ENCODE data around the gene DISP1.

DISP1 gene

DNA sequence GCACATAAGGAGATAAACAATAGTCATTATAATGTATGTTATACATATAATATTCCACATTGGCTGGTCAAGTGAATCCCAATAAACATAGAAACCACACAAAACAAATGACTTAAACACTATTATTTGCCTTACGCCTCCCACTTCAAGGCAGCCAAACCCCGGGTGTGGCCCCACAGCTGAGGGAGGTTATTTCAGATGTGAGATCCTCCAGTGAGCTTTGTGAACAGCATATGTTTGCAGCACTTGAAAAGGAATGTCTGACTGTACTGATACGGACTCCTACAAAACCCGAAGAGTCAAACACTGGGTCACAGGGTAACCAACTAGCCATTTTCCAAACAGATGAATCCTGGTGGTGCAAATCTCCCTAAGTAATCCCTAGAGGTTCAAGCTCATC lies 27.1 kb upstream of the DISP1 start:
- TF ChIP-seq POLR2A (IDR thresholded peaks at IDR 0.05; ENCODE audit: low read length) (no peak), GATA1 (IDR thresholded peaks at IDR 0.05; ENCODE audit: low read depth, low read length) (no peak)
- DNase-seq, result no peak

DNA sequence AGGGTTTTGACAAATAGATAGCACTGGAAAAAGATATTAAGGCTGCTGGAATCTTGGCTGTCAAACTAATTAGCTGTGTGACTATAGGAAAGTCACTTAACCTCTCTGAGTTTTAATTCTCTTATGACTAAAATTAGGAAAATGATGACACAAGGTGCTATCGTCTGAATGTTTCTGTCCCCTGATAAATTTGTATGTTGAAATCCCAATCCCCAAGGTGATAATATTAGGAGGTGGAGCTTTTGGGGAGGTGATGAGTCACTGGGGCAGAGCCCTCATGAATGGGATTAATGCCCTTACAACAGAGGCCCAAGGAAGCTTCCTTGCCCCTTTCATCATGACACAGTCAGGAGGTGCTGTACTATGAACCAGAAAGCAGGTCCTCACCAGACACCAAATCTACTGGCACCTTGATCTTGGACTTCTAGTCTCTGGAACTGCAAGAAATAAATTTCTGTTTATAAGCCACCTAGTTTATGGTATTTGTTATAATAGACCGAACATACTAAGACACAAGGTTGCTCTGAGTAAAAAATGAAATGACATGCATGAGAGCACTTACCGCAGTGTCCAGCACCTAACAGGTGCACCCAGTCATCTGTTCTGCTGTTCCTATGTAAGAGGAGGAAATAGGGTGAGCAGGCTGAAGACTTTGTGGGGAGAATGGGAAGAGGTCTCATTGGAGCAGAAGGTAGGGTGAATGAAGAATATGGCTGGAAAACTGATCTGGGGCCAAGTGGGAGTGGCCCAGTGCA lies 26.3 kb upstream of the DISP1 start:
- no peak for TF ChIP-seq POLR2A (IDR thresholded peaks at IDR 0.05; ENCODE audit: low read length)
- no peak for TF ChIP-seq GATA1 (IDR thresholded peaks at IDR 0.05; ENCODE audit: low read depth, low read length)
- no peak for DNase-seq

DNA sequence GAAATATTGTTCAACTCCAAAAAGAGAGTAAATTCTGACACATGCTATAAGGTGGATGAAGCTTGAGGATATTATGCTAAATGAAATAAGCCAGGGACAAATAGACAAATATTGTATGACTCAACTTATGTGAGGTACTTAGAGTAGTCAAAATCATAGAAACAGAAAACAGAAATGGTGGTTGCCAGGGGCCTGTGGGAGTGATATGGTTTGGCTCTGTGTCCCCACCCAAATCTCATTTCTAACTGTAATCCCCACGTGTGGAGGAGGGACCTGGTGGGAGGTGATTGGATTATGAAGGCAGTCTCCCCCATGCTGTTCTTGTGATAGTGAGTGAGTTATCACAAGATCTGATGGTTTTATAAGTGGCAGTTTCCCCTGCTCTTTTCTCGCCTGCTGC lies 24.7 kb upstream of the DISP1 start:
- DNase-seq, result no peak
- TF ChIP-seq GATA1 (IDR thresholded peaks at IDR 0.05; ENCODE audit: low read depth, low read length) (no peak), POLR2A (IDR thresholded peaks at IDR 0.05; ENCODE audit: low read length) (no peak)

DNA sequence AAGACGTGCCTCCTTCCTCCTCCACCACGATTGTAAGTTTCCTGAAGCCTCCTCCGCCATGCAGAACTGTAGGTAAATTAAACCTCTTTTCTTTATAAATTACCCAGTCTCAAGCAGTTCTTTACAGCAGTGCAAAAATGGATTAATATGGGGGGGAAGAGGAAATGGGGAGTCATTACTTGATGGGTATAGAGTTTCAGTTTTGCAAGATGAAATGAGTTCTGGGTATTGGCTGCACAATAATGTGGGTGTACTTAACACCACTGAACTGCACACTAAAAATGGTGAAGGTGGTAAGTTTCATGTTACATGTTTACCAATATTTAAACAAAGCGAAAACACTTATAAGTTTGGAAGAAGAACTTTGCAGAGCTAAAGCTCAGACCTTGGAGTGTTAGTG lies 24.3 kb upstream of the DISP1 start:
- TF ChIP-seq POLR2A (IDR thresholded peaks at IDR 0.05; ENCODE audit: low read length), result no peak
- TF ChIP-seq GATA1 (IDR thresholded peaks at IDR 0.05; ENCODE audit: low read depth, low read length), result no peak
- DNase-seq, result no peak

DNA sequence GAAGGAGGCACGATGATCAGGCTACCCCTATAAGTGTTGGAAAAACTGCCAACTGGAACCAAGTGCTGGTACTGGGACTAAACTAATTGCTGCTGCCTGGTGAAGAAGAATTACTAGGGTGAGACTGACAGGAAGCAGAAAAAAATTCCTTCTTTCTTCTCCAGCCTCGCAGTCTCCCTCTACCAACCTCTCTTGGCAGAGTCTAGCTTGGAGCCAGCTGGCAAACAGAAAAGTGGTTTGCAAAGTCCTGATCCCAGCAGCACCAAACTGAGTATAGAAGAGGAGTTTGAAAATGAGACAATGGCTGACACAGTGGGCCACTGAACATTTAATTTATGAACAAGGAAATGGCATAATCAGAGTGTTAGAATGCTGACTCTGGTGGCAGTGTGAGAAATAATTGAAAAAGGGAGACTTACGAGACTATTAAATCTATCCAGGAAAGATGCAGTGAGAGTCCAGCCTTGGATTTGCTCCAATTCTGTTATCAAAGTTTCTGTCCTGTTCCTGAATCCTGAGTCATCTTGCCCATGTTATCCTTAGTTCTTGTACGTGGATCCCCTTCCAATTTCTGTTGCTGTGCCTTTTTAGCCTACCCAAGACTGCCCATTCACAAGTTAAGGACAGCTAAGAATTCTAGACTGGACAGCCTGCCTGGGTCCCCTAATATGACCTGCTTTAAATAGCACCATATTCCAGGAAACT lies 23.7 kb upstream of the DISP1 start:
- no peak for DNase-seq
- no peak for TF ChIP-seq POLR2A (IDR thresholded peaks at IDR 0.05; ENCODE audit: low read length)
- no peak for TF ChIP-seq GATA1 (IDR thresholded peaks at IDR 0.05; ENCODE audit: low read depth, low read length)

DNA sequence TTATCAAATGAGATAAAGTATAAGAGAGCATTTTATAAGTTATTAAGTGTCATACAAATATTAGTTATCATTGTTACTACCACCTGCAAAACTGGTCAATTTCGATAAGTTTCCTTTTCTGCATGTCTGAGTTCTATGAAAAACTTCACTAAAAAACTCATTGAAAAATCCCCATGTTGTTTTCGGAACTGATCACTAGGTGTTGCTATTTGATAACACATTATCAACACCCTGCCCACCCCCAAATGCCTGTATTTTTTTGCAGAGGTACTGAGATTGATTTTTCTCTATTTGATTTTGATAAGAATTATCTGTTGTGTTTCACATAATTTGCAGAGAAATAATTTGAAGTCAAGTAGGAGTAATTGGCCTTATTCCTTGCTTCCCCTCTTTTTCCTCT lies 22.1 kb upstream of the DISP1 start:
- TF ChIP-seq POLR2A (IDR thresholded peaks at IDR 0.05; ENCODE audit: low read length), result no peak
- no peak for TF ChIP-seq GATA1 (IDR thresholded peaks at IDR 0.05; ENCODE audit: low read depth, low read length)
- DNase-seq, result peak in 1 of 2 experiments; percentile 7

DNA sequence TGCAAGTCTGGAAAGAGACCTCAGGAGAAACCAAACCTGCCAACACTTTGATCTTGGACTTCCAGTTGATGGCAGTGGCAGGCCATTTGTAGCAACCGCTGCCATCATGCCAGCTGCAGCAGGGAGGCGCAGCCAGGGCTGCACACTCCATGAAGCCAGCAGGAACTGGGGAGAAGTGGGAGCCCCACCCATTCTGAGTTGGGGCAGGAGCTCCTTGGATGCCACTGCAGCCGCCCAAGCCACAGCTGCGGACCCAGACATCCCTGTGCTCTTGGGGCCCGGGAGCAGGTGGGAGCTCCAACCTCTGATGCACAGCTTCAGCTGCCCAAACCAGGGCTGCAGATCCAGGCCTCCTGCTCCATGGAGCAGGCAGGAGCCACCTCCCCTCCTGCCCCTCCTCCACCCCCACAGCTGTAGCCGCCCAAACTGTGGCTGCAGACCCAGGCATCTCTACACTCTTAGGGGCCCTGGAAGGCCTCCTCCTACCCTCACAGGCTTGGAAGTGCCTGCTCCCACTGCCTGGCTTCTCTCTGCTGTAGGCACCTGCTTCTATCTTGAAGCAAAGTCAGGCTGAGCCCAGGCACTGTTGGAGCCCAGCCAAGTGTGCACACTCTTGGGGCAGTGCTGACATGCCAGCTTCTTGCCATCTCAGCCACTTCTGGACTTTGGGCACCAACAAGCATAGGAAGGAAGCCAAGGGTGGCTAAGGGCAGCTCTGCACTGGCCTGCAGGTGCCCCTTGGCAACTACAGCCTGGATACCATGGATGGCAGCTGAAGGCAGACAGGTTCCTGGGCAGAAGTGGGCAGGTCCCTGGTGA lies 20.0 kb upstream of the DISP1 start:
- TF ChIP-seq POLR2A (IDR thresholded peaks at IDR 0.05; ENCODE audit: low read length) (no peak), GATA1 (IDR thresholded peaks at IDR 0.05; ENCODE audit: low read depth, low read length) (no peak)
- DNase-seq, result no peak

DNA sequence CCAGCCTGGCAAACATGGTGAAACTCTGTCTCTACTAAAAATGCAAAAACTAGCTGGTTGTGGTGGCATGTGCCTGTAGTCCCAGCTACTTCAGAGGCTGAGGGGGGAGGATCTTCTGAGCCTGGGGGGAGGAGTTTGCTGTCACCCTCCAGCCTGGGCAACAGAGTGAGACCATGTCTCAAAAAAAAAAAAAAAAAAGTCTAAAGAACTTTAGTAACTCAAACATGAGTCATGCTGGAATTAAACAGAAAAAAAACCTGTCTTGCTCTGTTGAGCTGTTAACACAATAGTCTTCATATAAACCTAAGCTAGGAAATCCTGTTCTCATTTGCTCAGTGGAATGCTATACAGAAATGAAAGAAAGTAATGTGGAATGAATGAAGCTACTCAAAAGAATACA lies 16.7 kb upstream of the DISP1 start:
- TF ChIP-seq POLR2A (IDR thresholded peaks at IDR 0.05; ENCODE audit: low read length) (no peak), GATA1 (IDR thresholded peaks at IDR 0.05; ENCODE audit: low read depth, low read length) (no peak)
- DNase-seq, result no peak

DNA sequence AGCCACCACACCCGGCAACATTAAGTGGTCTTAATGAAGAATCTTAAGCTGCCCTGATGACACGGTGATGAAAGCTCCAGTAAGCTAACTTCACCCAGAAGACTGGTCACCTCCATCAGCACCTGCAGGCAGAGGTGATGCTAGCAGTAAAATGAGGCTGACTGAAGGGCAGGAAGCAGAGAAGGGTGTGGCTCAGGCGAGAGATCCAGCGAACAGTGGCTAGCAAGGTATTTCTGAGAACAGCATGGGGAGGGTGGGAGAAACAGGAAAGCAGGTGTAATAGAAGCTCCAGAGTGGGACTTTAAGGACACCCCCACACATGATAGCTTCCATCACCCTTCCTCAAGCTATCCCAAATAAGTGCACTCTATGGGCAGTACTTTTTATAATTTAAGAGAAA lies 15.9 kb upstream of the DISP1 start:
- TF ChIP-seq POLR2A (IDR thresholded peaks at IDR 0.05; ENCODE audit: low read length), result no peak
- TF ChIP-seq GATA1 (IDR thresholded peaks at IDR 0.05; ENCODE audit: low read depth, low read length), result no peak
- DNase-seq, result no peak

DNA sequence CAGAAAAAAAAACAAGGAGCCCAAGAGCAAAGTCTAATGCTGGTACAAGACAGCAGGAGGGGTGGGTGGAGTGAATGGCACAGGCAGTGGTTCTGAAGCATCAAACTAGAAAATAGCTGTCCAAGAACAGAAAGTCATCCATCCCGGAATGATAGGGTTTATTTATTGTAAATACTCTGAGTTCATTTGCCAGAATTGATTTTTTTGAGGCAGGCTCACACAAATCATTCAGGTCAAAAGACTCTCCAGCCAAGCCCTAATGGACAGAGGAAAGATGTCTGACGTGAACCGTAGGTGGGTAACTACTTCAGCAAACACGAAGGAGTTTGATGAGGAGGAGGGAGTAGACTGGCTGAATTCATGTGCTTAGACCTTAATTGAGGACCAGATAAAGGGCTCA lies 13.8 kb upstream of the DISP1 start:
- DNase-seq, result no peak
- no peak for TF ChIP-seq GATA1 (IDR thresholded peaks at IDR 0.05; ENCODE audit: low read depth, low read length)
- TF ChIP-seq POLR2A (IDR thresholded peaks at IDR 0.05; ENCODE audit: low read length), result no peak

DNA sequence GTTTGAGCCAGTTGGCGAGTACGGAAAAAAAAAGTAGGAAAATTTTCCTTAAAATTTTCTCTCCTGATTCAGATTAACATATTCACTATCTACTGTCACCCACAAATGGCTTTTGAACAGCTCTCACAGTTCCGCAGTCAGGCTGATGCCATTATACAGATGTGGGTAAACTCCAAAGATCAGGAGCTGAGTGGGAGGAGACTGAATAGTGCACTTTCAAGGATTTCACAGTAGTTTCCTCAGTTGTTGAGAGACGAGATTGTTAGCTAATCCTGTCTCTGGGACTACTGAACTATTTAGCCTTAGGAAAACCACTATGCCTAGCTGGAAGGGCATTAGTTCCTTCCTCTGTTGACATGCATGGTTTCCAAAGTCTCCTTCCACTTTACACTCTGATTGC lies 3.2 kb upstream of the DISP1 start:
- TF ChIP-seq POLR2A (IDR thresholded peaks at IDR 0.05; ENCODE audit: low read length), result no peak
- TF ChIP-seq GATA1 (IDR thresholded peaks at IDR 0.05; ENCODE audit: low read depth, low read length), result no peak
- no peak for DNase-seq

DNA sequence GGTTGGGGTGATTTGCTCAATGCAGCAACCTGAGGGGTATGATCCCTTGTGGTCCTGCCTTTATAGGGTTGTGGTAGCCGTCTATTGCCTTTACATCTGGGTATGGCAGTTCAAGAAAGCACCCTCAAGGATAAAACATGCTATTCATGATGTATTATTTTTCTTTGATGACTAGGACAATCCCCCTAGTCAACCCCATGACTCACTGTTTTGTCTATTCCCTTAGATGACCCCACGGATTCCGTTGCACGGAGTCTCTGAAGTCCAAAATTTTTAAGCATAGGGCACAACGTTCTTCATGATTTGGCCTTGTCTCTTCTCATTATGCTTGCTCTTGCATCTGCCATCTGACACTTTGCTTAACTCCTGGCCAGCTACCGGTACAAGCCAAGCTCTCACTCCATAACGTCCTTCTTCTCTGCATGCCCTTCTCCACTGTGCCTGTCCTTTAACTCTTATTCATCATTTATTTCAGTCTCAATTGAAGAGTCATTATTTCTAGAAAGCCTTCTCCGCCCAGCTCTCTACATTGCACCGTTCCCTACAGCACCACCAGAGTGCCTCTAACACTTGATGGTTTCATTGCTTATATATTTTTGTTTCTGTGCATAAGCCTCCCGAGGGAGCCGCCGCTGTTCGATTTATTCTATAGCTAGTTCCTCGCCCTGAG lies 838 bp upstream of the DISP1 start:
- TF ChIP-seq POLR2A (IDR thresholded peaks at IDR 0.05; ENCODE audit: low read length) (no peak), GATA1 (IDR thresholded peaks at IDR 0.05; ENCODE audit: low read depth, low read length) (no peak)
- no peak for DNase-seq

DNA sequence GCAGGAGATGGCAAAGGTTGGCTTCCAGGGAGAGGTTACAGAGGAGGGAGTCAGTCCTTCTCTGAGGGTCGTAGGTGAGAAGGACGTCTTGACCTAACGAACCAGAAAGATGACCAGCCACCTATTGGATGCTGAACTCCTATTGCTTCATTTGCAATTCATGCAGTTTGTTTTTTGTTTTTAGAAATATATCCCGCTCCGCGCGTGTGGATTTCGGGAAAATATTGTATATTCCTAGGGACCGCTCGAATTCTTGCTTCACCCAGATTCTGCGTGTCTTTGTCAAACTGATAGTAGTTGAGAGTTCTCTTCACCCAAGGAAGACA lies 564 bp downstream of the DISP1 start:
- no peak for DNase-seq
- TF ChIP-seq GATA1 (IDR thresholded peaks at IDR 0.05; ENCODE audit: low read depth, low read length) (no peak), POLR2A (IDR thresholded peaks at IDR 0.05; ENCODE audit: low read length) (no peak)

DNA sequence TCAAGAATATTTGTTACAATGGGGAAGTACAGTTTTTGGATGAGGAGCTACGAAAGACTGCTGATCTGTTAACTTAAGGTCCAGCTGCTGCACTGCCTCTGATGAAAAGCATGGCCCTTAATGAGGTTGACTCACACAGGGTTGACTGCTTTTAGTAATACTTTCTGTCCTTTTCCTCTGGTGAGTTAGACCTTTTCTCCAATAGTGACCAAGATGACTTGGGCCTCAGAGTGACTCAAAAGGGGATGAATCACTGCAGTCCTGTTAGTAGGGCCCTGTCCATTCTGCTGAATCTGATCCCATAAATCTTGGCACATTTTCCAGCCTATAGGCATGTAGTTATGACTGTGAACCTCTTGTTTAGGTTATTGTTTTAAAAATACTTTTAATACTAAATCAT lies 2.7 kb downstream of the DISP1 start:
- no peak for TF ChIP-seq POLR2A (IDR thresholded peaks at IDR 0.05; ENCODE audit: low read length)
- TF ChIP-seq GATA1 (IDR thresholded peaks at IDR 0.05; ENCODE audit: low read depth, low read length), result no peak
- peak in 1 of 2 experiments; percentile 9 for DNase-seq

Measured in erythroblast (primary cell).